RWPE1 (cell line): ENCODE measurements around the gene C1QTNF12.

Experiments
- CTCF ChIA-PET: fragments of 350-600 bp; sonication (Branson Sonifier 250); formaldehyde crosslinking; extraction: SDS; loops from one replicate; lab custom pipeline; 2021; lab: Yijun Ruan, JAX
- POLR2A ChIA-PET: fragments of 400-600 bp; formaldehyde crosslinking; extraction: SDS; loops from one replicate; lab custom pipeline; 2020; ENCODE audit warnings: antibody characterized with exemption; ENCODE audit not compliant: low non-redundant PET; lab: Yijun Ruan, JAX
- DNase-seq: peaks from one replicate; pipeline ENCODE4 v3.0.0; 2012; ENCODE audit warnings: low spot score
- H3K27ac ChIP-seq: fragments of 450-650 bp; 2 replicates; pipeline ENCODE4 v1.5.1; 2017
- CTCF ChIP-seq: fragments of 450-650 bp; conservative IDR thresholded peaks from 2 replicates; pipeline ENCODE4 v1.5.1; 2017; ENCODE audit warnings: low read depth, mild to moderate bottlenecking

C1QTNF12 gene

GRCh38 chr1:1231400-1232207 is 14.9 kb downstream of the C1QTNF12 start, which contains the start of gene SDF4:
Gene SDF4 (minus strand): TSS chr1:1232001. CDS start chr1:1228772, 3,229 bp downstream.
- peak; percentile 99 for DNase-seq
- CTCF ChIA-PET: interaction anchor here (0.5 to 2.2 kb wide), 5 partner anchors 16 to 127 kb away, joined by 3 to 14 read pairs (median 4); no protein-coding TSS in a partner anchor
- POLR2A ChIA-PET: interaction anchor here (0.7 kb wide), 1 partner anchor 40 kb away, joined by 3 read pairs; no protein-coding TSS in a partner anchor
- TF ChIP-seq CTCF: no peak
- H3K27ac ChIP-seq: peak within 1 kb of the TSS; percentile 81

DNA sequence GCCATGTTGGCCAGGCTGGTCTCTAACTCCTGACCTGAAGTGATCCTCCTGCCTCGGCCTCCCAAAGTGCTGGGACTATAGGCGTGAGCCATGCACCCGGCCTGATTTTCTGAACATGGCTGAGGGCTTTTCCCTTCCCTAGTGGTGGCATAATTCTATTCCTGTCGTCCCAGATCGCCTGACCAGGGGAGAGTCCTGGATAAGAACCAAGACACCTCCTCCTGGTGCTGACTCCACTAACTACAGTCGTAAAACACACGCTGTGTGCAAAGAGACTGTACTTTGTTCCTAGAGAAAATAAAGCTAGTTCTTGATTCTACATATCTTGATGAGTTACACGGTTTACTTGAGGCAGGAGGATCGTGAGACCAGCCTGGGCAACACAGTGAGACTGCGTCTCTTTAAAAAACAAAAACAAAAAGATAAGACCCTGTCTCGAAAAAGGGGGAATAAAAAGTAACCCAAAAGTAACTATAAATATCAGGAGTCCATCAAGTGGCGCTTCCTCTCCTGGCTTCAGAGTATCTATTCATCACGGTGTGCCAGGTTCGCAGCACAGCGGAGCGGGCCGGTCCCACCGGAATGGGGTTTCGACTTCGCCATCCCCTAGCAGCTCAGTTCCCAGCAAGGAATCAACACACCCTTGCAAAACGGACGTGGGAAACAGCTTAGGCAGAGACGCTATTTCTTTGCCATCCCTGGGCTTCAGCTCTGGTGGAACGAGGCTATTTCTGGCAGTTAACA is 15.7 kb downstream of the C1QTNF12 start:
- H3K27ac ChIP-seq: peak overlapping the region; percentile 81
- ChIA-PET CTCF (interaction anchor here (0.5 to 2.2 kb wide), 5 partner anchors 15 to 126 kb away, joined by 3 to 14 read pairs (median 4); no protein-coding TSS in a partner anchor), POLR2A (interaction anchor here (0.7 kb wide), 1 partner anchor 41 kb away, joined by 3 read pairs; no protein-coding TSS in a partner anchor)
- DNase-seq: no peak
- TF ChIP-seq CTCF: no peak

DNA sequence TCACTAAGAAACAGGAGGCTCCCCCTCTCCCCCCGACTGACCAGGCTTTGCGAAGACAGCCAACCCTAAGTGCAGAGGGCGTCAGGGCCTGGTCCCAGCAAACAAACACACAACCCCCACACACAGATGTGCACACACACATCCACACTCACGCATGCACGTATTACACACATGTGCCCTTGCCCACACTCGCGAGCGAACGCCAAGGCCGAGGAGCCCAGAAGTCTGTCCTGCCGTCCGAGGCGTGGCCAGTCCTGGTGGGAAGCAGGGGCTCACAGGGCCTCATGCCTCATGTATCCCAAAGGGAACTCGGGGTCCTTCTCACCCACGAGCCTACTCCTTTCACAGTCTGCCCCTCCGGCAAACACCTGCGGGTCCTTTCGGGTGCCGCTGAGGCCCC is 16.8 kb downstream of the C1QTNF12 start:
- POLR2A ChIA-PET: no interaction called here
- CTCF ChIA-PET: interaction anchor here (2.2 kb wide), 1 partner anchor 107 kb away, joined by 14 read pairs; no protein-coding TSS in a partner anchor
- DNase-seq: no peak
- H3K27ac ChIP-seq: peak overlapping the region; percentile 81
- no peak for TF ChIP-seq CTCF

GRCh38 chr1:1228596-1229321 is 17.8 kb downstream of the C1QTNF12 start:
- CTCF ChIA-PET: no interaction called here

GRCh38 chr1:1228187-1228586 is 18.3 kb downstream of the C1QTNF12 start:
- no peak for TF ChIP-seq CTCF
- ChIA-PET POLR2A (interaction anchor here (0.5 kb wide), 1 partner anchor 158 kb away, joined by 3 read pairs; no protein-coding TSS in a partner anchor), CTCF (no interaction called here)
- DNase-seq: no peak
- no peak overlapping the region for H3K27ac ChIP-seq

More at GRCh38 chr1:1228596-1229321, 17.8 kb downstream of the C1QTNF12 start:
- TF ChIP-seq CTCF: no peak
- POLR2A ChIA-PET: interaction anchor here (0.5 kb wide), 1 partner anchor 159 kb away, joined by 3 read pairs; no protein-coding TSS in a partner anchor
- peak overlapping the region; percentile 81 for H3K27ac ChIP-seq
- no peak for DNase-seq
